Left lobe of liver (tissue), 2 donors: ENCODE data around the gene SLC25A25. TPM values are rescaled to one million over a fixed set of nuclear protein-coding genes. Genes with fewer than 3 reads are reported as not detected.
"Not testable (repeated sequence)": the region's sequence is repeated elsewhere in the genome, so short reads cannot be mapped to it uniquely, and the experiment has no call there.

Source experiments
- ATAC-seq: fragments of 200-7000 bp; cut with Tn5 transposase; one replicate; pipeline ENCODE4 v1.9.1; 2020; ENCODE audit warnings: mild to moderate bottlenecking, moderate library complexity
- DNase-seq: peaks from one replicate; pipeline ENCODE4 v3.0.0-alpha.2; 2020; ENCODE audit warnings: low spot score
- total RNA-seq: library from RNA; stranded (reverse); gene quantifications from one replicate; pipeline ENCODE4 v1.2.1, GENCODE V29; 2021
- donor health status: DM: no; HTN: no; CAD: no; lungs with moderate emphysema.
- donor health status: DM: no; HTN: yes; CAD: no.

SLC25A25 gene
- 76.9 TPM for total RNA-seq

GRCh38 chr9:128067645-128068385, at the start of gene SLC25A25:
TSS of gene SLC25A25 (plus strand) at chr9:128068232. CDS start at chr9:128068320, 88 bp downstream.
- peak; percentile 100 for DNase-seq
- peak; percentile 81 for ATAC-seq

GRCh38 chr9:128020692-128021091, 47.3 kb upstream of the SLC25A25 start:
- no peak for ATAC-seq
- no peak for DNase-seq

DNA sequence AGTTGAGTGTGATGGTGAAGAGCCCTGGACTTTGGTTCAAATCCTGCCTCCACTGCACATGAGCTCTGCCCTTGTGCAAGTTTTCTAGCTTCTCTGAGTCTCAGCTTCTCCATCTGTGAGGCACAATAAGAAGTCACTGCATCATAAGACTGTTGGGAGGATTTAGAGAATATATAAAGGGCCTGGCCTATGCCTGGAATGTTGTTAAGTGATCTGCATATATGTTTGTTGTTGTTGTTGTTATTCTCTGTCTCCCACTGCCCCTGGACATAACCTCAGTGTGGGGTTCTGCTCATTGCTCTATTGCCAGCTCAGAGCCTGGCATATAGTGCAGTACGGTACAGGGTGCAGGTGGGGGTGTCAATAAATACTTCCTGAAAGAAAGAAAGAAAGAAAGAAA, 46.9 kb upstream of the SLC25A25 start:
- ATAC-seq (no peak), DNase-seq (no peak)

GRCh38 chr9:128022886-128023285, 45.1 kb upstream of the SLC25A25 start:
- ATAC-seq (peak; percentile 11), DNase-seq (no peak)

- ATAC-seq, DNase-seq: not testable (repeated sequence)
Observed at GRCh38 chr9:128023671-128024070, 44.4 kb upstream of the SLC25A25 start.

- ATAC-seq (no peak), DNase-seq (no peak)
Observed at GRCh38 chr9:128024761-128025308, 43.2 kb upstream of the SLC25A25 start.

- DNase-seq: no peak
Observed at GRCh38 chr9:128025736-128026135, 42.3 kb upstream of the SLC25A25 start.

GRCh38 chr9:128026255-128026772, 41.7 kb upstream of the SLC25A25 start:
- DNase-seq (no peak), ATAC-seq (no peak)

More at GRCh38 chr9:128025736-128026135, 42.3 kb upstream of the SLC25A25 start:
- no peak for ATAC-seq

GRCh38 chr9:128026773-128027541, 41.1 kb upstream of the SLC25A25 start:
- DNase-seq (no peak), ATAC-seq (peak; percentile 16)

DNA sequence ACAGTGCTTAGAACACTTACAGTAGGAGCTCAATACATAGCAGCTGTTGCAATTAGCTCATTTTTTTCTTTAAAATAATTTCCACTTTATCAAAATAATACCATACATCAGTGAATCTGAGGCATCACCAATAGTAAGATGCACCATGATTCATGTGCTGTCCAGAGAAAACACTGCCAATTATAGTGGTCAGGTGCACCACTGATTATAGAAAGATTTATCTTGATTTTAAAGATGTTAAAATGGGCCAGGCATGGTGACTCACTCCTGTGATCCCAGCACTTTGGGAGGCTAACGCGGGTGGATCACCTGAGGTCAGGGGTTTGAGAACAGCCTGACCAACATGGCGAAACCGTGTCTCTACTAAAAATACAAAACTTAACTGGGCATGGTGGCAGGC, 40.3 kb upstream of the SLC25A25 start:
- DNase-seq (no peak), ATAC-seq (no peak)

DNA sequence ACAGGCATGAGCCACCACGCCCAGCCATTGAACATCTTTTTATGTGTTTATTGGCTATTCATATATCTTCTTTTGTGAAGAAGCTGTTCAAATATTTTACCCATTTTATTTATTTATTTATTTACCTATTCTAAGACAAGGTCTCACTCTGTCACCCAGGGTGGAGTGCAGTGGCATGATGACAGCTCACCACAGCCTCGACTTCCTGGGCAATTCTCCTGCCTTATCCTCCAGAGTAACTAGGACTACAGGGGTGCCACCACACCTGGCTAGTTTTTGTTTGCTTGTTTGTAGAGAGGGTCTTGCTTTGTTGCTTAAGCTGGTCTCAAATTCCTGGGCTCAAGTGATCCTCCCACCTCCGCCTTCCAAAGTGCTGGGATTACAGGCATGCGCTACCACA, 34.4 kb upstream of the SLC25A25 start:
- no peak for ATAC-seq

GRCh38 chr9:128034821-128035652, 33.0 kb upstream of the SLC25A25 start:
- DNase-seq: peak; percentile 83
- ATAC-seq: peak; percentile 99

More for the DNA sequence above, 34.4 kb upstream of the SLC25A25 start:
- DNase-seq: no peak

GRCh38 chr9:128036522-128036921, 31.5 kb upstream of the SLC25A25 start:
- not testable (repeated sequence) for DNase-seq, ATAC-seq

DNA sequence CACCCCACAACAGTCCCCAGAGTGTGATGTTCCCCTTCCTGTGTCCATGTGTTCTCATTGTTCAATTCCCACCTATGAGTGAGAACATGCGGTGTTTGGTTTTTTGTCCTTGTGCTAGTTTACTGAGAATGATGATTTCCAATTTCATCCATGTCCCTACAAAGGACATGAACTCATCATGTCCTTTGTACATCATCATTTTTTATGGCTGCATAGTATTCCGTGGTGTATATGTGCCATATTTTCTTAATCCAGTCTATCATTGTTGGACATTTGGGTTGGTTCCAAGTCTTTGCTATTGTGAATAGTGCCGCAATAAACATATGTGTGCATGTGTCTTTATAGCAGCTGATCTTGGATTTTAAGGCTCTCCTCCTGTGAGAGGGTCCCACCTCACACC, 27.2 kb upstream of the SLC25A25 start:
- ATAC-seq: not testable (repeated sequence)

GRCh38 chr9:128042043-128042442, 26.0 kb upstream of the SLC25A25 start:
- no peak for DNase-seq
- ATAC-seq: no peak

More for the DNA sequence above, 27.2 kb upstream of the SLC25A25 start:
- DNase-seq: not testable (repeated sequence)

DNA sequence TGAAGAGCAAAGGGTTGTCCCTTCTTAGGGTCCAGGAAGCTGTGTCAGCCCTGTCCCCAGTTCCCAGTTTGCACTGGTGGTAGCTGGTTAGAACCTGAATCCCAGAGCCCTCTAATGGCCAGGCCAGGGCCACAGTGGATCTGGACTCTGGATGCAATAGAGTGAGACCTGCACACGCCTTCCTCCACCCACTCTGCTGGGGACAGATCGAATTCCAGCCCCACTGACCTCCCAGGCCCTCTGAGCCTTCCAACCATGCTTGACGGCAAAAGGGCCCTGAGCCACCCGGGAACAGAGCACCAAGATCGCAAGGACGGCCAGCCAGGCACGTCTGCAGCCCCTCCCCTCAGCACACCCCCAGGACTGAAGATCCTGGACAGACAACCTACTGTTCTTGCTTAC, 24.6 kb upstream of the SLC25A25 start:
- DNase-seq (peak; percentile 81), ATAC-seq (peak; percentile 98)

DNA sequence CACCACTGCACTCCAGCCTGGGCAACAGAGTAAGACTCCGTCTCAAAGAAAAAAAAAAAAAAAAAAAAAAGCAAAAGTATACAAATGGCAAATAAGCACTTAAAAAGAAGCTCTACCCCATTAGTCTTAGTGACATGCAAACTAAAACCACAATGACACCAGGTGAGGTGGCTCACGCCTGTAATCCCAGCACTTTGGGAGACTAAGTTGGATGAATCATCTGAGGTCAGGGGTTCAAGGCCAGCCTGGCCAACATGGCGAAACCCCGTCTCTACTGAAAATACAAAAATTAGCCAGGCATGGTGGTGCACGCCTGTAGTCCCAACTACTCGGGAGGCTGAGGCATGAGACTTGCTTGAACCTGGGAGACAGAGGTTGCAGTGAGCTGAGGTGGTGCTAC, 22.6 kb upstream of the SLC25A25 start:
- not testable (repeated sequence) for ATAC-seq, DNase-seq

- no peak for ATAC-seq
Observed at GRCh38 chr9:128045831-128046230, 22.2 kb upstream of the SLC25A25 start.

GRCh38 chr9:128047231-128047630, 20.8 kb upstream of the SLC25A25 start:
- DNase-seq (no peak), ATAC-seq (no peak)

More at GRCh38 chr9:128045831-128046230, 22.2 kb upstream of the SLC25A25 start:
- DNase-seq: no peak

DNA sequence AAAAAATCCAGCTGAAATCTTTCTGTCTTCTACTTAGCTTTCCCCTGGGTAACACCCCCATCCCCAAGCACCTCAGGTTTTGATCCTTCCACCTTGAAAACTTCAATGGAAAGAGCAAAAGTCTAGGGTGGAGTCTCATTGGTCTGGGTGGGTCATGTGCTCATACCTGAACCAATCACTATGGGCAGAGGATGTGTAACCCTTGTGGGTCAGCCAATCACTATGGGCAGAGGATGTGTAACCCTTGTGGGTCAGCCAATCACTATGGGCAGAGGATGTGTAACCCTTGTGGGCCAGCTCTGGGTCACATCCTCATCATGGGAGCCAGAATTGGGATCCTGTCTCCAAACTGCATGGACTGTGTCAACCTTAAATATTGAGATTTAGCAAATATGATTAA, 19.4 kb upstream of the SLC25A25 start:
- no peak for ATAC-seq
- no peak for DNase-seq
